ENCODE results near the gene CD2AP. TPM values are rescaled to one million over a fixed set of nuclear protein-coding genes. Genes with fewer than 3 reads are reported as not detected.

The CD2AP gene
- total RNA-seq, 1 experiment from 2014 or later, result 20.6 TPM

DNA sequence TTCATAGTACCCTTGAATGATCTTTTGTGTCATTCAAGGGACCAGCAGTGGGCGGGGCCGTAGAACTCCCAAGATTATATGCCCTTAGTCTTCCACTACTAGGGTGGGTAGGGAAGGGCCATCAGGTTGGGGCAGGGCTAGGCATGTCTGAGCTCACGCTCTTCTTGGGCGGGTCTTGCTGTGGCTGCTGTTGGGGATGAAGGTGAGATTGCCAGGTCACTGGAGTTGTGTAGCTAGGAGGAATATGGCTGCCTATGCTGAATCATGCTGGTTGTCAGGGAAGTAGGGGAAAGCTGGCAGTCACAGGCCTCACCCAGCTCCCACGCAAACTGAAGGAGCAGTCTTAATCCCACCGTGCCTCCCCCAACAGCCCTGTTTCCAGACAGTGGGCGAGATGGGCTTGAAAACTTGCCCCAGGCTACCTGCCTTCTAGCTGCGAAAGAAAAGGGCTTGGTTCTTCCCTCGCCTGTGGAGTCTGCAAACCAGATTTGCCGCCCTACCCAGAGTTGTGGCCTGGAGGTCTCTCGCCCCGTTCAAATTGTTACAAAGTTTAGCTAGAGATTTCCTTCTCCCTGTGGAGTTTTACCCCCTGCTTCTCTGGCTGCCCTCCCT is 144.4 kb downstream of the CD2AP start:
- H3K4me1 ChIP-seq (ENCODE audit: insufficient read depth, low read length, poor library complexity, severe bottlenecking), result no peaks in the 10 kb centered on the region
- H3K36me3 ChIP-seq (ENCODE audit: insufficient read depth, low read length, poor library complexity, severe bottlenecking), result no peaks in the 10 kb centered on the region
- DNase-seq (ENCODE audit: low spot score), result no peak
- no TSS peak for BruUV-seq (replicated peaks)
- H3K27me3 ChIP-seq (replicated peaks; ENCODE audit: insufficient read depth, low read depth, low read length, poor library complexity), result no peaks in the 10 kb centered on the region
- no peaks in the 10 kb centered on the region for H3K9me3 ChIP-seq (ENCODE audit: low read depth, low read length, poor library complexity, severe bottlenecking)
- TF ChIP-seq EZH2 (IDR thresholded peaks at IDR 0.05; ENCODE audit: borderline replicate concordance, low read depth, low read length, poor library complexity, severe bottlenecking) (no peak), CTCF (conservative IDR thresholded peaks at IDR 0.05; ENCODE audit: low read depth, low read length) (no peak)
- no peak overlapping the region for H3K27ac ChIP-seq (ENCODE audit: low read depth, low read length, poor library complexity, severe bottlenecking)
- H3K4me3 ChIP-seq (ENCODE audit: low read depth, low read length, poor library complexity, severe bottlenecking), result no peak overlapping the region
- intact Hi-C loops (cut with micrococcal nuclease; ENCODE audit: unreplicated experiment), result no loop called here
- CTCF ChIA-PET, result no interaction called here
- POLR2A ChIA-PET (ENCODE audit: low non-redundant PET), result no interaction called here

DNA sequence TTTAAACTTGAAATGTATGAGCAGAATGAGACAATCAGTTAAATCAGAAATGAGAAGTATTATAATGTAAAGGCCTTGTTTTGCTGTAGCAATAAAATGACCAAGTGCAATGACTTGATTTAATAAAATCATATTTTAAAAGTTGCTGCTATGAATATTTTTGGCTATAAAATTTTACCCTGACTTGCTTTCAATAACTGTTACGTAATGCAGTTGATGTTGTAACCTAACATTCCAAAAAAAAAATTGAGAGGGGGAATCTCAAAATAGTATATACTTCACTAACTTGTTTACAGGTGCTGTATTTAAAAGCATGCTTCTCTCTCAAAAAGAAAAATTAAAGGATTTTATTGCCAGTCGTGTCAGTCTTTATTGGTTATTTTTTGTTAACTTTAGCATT is 149.2 kb downstream of the CD2AP start:
- no TSS peak for BruUV-seq (replicated peaks)
- no peaks in the 10 kb centered on the region for H3K4me1 ChIP-seq (ENCODE audit: insufficient read depth, low read length, poor library complexity, severe bottlenecking)
- TF ChIP-seq EZH2 (IDR thresholded peaks at IDR 0.05; ENCODE audit: borderline replicate concordance, low read depth, low read length, poor library complexity, severe bottlenecking) (no peak), CTCF (conservative IDR thresholded peaks at IDR 0.05; ENCODE audit: low read depth, low read length) (no peak)
- CTCF ChIA-PET, result no interaction called here
- H3K36me3 ChIP-seq (ENCODE audit: insufficient read depth, low read length, poor library complexity, severe bottlenecking), result no peaks in the 10 kb centered on the region
- no peak overlapping the region for H3K4me3 ChIP-seq (ENCODE audit: low read depth, low read length, poor library complexity, severe bottlenecking)
- no peak for DNase-seq (ENCODE audit: low spot score)
- no peaks in the 10 kb centered on the region for H3K27me3 ChIP-seq (replicated peaks; ENCODE audit: insufficient read depth, low read depth, low read length, poor library complexity)
- no peaks in the 10 kb centered on the region for H3K9me3 ChIP-seq (ENCODE audit: low read depth, low read length, poor library complexity, severe bottlenecking)
- intact Hi-C loops (cut with micrococcal nuclease; ENCODE audit: unreplicated experiment), result loop anchor here (5.0 kb wide), 1 partner anchor 214 kb away; no protein-coding TSS in a partner anchor
- POLR2A ChIA-PET (ENCODE audit: low non-redundant PET), result no interaction called here
- H3K27ac ChIP-seq (ENCODE audit: low read depth, low read length, poor library complexity, severe bottlenecking), result no peak overlapping the region

- Histone ChIP-seq H3K27me3 (replicated peaks; ENCODE audit: insufficient read depth, low read depth, low read length, poor library complexity) (no peaks in the 10 kb centered on the region), H3K36me3 (ENCODE audit: insufficient read depth, low read length, poor library complexity, severe bottlenecking) (no peaks in the 10 kb centered on the region), H3K4me3 (ENCODE audit: low read depth, low read length, poor library complexity, severe bottlenecking) (no peak overlapping the region), H3K27ac (ENCODE audit: low read depth, low read length, poor library complexity, severe bottlenecking) (no peak overlapping the region), H3K9me3 (ENCODE audit: low read depth, low read length, poor library complexity, severe bottlenecking) (no peaks in the 10 kb centered on the region), H3K4me1 (ENCODE audit: insufficient read depth, low read length, poor library complexity, severe bottlenecking) (peaks cover 4% of the 10 kb centered on the region)
- POLR2A ChIA-PET (ENCODE audit: low non-redundant PET), result no interaction called here
- DNase-seq (ENCODE audit: low spot score), result peak; percentile 19
- BruUV-seq (replicated peaks), result no TSS peak
- CTCF ChIA-PET, result interaction anchor here (0.6 kb wide), 1 partner anchor 109 kb away, joined by 7 read pairs; no protein-coding TSS in a partner anchor
- intact Hi-C loops (cut with micrococcal nuclease; ENCODE audit: unreplicated experiment), result loop anchor here (5.0 kb wide), 1 partner anchor 216 kb away; no protein-coding TSS in a partner anchor
- TF ChIP-seq CTCF (conservative IDR thresholded peaks at IDR 0.05; ENCODE audit: low read depth, low read length) (no peak), EZH2 (IDR thresholded peaks at IDR 0.05; ENCODE audit: borderline replicate concordance, low read depth, low read length, poor library complexity, severe bottlenecking) (no peak)
Observed at GRCh38 chr6:47628448-47629272, 151.1 kb downstream of the CD2AP start.

Data from A673 (cell line).